Measurements from ENCODE around the gene ZNF813. TPM values are rescaled to one million over a fixed set of nuclear protein-coding genes. Genes with fewer than 3 reads are reported as not detected.

Gene ZNF813
- total RNA-seq, 1 experiment from 2014 or later = 3.5 TPM

DNA sequence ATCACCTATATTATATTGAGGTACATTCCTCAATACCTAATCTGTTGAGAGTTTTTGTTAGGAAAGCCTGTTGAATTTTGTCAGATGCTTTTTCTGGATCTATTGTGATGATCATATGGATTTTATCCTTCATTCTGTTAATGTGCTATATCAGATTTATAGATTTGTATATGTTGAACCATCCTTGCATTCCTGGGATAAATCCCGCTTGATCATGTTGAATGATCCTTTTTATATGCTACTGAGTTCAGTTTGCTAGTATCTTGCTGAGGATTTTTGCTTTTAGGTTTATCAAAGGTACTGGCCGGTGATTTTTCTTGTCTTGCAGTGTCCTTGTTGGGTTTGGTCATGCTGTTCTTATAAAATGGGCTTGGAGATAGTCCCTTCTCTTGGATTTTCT, 58.4 kb downstream of the ZNF813 start:
- BruUV-seq (replicated peaks) = no TSS peak
- DNase-seq (no peak), ATAC-seq (no peak)
- no peak overlapping the region for H2AFZ ChIP-seq (ENCODE audit: low read length)
- peaks cover 5% of the 10 kb centered on the region; the same call in 1 of the 2 replicates for H3K4me1 ChIP-seq (ENCODE audit: insufficient read depth, low read length)
- TF ChIP-seq EZH2phosphoT487 (IDR thresholded peaks at IDR 0.05; ENCODE audit: borderline replicate concordance, low read length) (no peak), EZH2 (IDR thresholded peaks at IDR 0.05; ENCODE audit: low read length, unreplicated experiment) (no peak)
- TF ChIP-seq, protein P1, sequence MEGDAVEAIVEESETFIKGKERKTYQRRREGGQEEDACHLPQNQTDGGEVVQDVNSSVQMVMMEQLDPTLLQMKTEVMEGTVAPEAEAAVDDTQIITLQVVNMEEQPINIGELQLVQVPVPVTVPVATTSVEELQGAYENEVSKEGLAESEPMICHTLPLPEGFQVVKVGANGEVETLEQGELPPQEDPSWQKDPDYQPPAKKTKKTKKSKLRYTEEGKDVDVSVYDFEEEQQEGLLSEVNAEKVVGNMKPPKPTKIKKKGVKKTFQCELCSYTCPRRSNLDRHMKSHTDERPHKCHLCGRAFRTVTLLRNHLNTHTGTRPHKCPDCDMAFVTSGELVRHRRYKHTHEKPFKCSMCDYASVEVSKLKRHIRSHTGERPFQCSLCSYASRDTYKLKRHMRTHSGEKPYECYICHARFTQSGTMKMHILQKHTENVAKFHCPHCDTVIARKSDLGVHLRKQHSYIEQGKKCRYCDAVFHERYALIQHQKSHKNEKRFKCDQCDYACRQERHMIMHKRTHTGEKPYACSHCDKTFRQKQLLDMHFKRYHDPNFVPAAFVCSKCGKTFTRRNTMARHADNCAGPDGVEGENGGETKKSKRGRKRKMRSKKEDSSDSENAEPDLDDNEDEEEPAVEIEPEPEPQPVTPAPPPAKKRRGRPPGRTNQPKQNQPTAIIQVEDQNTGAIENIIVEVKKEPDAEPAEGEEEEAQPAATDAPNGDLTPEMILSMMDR (conservative IDR thresholded peaks at IDR 0.05; ENCODE audit: low read depth, low read length) = no peak
- no peak overlapping the region for H3K9ac ChIP-seq (ENCODE audit: low read length)
- H4K20me1 ChIP-seq (ENCODE audit: low read length) = no peaks in the 10 kb centered on the region
- no peak overlapping the region for H3K4me2 ChIP-seq (ENCODE audit: low read length)
- intact Hi-C loops (cut with micrococcal nuclease) = no loop called here
- peaks cover 46% of the 10 kb centered on the region for H3K36me3 ChIP-seq (ENCODE audit: low read depth, low read length)
- CTCF ChIA-PET = no interaction called here
- no peak overlapping the region for H3K27ac ChIP-seq (ENCODE audit: low read length)
- no peaks in the 10 kb centered on the region for H3K9me2 ChIP-seq (replicated peaks; ENCODE audit: low read length)
- H3K4me3 ChIP-seq (ENCODE audit: low read length) = no peak overlapping the region
- H3K27me3 ChIP-seq (ENCODE audit: low read length) = no peaks in the 10 kb centered on the region
- peaks cover 29% of the 10 kb centered on the region for H3K79me2 ChIP-seq (ENCODE audit: low read length)
- H3F3A ChIP-seq (ENCODE audit: low read length, unreplicated experiment) = no peaks in the 10 kb centered on the region
- POLR2A ChIA-PET (ENCODE audit: unreplicated experiment) = no interaction called here
- H3K9me3 ChIP-seq (ENCODE audit: low read length) = peaks cover 8% of the 10 kb centered on the region; the same call in 1 of the 2 replicates

DNA sequence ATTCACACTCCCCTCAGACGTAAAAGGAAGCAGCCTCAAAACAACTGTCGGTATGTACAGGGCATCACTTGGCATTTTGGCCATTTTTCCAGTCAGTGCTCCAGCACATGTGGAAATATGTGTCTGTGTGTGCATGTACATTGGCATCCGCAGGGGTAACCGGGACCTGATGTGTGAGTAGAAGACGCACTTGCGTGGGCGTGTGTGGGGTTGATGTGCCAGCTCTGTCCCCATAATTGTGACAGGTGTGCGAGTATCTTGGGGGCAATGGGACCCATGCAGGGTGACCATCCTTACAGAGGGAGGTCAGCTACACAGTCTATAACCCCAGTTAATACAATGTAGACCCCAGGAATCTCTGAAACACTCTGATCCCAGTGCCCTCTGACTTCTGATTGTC, 63.1 kb downstream of the ZNF813 start:
- Histone ChIP-seq H3K9me2 (replicated peaks; ENCODE audit: low read length) (no peaks in the 10 kb centered on the region), H3F3A (ENCODE audit: low read length, unreplicated experiment) (no peaks in the 10 kb centered on the region), H2AFZ (ENCODE audit: low read length) (no peak overlapping the region), H3K27ac (ENCODE audit: low read length) (no peak overlapping the region), H3K9ac (ENCODE audit: low read length) (no peak overlapping the region), H3K36me3 (ENCODE audit: low read depth, low read length) (peaks cover 46% of the 10 kb centered on the region), H3K4me1 (ENCODE audit: insufficient read depth, low read length) (no peaks in the 10 kb centered on the region), H3K4me2 (ENCODE audit: low read length) (no peak overlapping the region), H3K9me3 (ENCODE audit: low read length) (peaks cover 5% of the 10 kb centered on the region; the same call in 1 of the 2 replicates), H3K4me3 (ENCODE audit: low read length) (no peak overlapping the region), H3K79me2 (ENCODE audit: low read length) (peaks cover 6% of the 10 kb centered on the region; the same call in 1 of the 2 replicates), H3K27me3 (ENCODE audit: low read length) (no peaks in the 10 kb centered on the region), H4K20me1 (ENCODE audit: low read length) (no peaks in the 10 kb centered on the region)
- ChIA-PET POLR2A (ENCODE audit: unreplicated experiment) (no interaction called here), CTCF (no interaction called here)
- DNase-seq = no peak
- intact Hi-C loops (cut with micrococcal nuclease) = no loop called here
- TF ChIP-seq EZH2phosphoT487 (IDR thresholded peaks at IDR 0.05; ENCODE audit: borderline replicate concordance, low read length) (no peak), EZH2 (IDR thresholded peaks at IDR 0.05; ENCODE audit: low read length, unreplicated experiment) (no peak)
- TF ChIP-seq, protein P1 (conservative IDR thresholded peaks at IDR 0.05; ENCODE audit: low read depth, low read length) = no peak
- BruUV-seq (replicated peaks) = no TSS peak
- ATAC-seq = no peak

DNA sequence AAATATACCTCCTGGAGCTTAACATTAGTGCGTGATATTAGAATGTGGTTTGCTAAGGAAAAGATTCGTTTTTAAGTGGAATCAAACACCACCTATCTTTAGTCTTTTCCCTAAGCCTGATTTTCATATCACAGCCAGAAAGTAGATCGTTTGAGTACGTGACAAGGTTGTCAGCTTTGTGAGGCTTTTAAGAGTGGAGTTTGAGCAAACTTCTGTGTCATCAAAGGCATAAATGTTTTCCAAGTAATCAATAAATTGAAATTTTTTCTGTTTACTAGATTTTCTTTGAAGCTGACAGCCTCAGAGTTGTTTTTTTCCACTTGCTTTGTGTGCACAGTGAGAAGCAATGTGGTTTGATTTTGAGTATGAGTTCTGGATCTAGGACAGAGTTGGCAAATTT, 63.9 kb downstream of the ZNF813 start:
- Histone ChIP-seq H3K4me1 (ENCODE audit: insufficient read depth, low read length) (no peaks in the 10 kb centered on the region), H3K9ac (ENCODE audit: low read length) (no peak overlapping the region), H3F3A (ENCODE audit: low read length, unreplicated experiment) (no peaks in the 10 kb centered on the region), H2AFZ (ENCODE audit: low read length) (no peak overlapping the region), H3K27me3 (ENCODE audit: low read length) (no peaks in the 10 kb centered on the region), H3K36me3 (ENCODE audit: low read depth, low read length) (peaks cover 38% of the 10 kb centered on the region), H3K4me2 (ENCODE audit: low read length) (no peak overlapping the region), H4K20me1 (ENCODE audit: low read length) (no peaks in the 10 kb centered on the region), H3K27ac (ENCODE audit: low read length) (no peak overlapping the region), H3K79me2 (ENCODE audit: low read length) (no peaks in the 10 kb centered on the region), H3K9me3 (ENCODE audit: low read length) (no peaks in the 10 kb centered on the region), H3K4me3 (ENCODE audit: low read length) (no peak overlapping the region), H3K9me2 (replicated peaks; ENCODE audit: low read length) (no peaks in the 10 kb centered on the region)
- CTCF ChIA-PET = no interaction called here
- TF ChIP-seq, protein P1 (conservative IDR thresholded peaks at IDR 0.05; ENCODE audit: low read depth, low read length) = no peak
- TF ChIP-seq EZH2 (IDR thresholded peaks at IDR 0.05; ENCODE audit: low read length, unreplicated experiment) = no peak
- BruUV-seq (replicated peaks) = no TSS peak
- DNase-seq (no peak), ATAC-seq (no peak)
- intact Hi-C loops (cut with micrococcal nuclease) = no loop called here
- POLR2A ChIA-PET (ENCODE audit: unreplicated experiment) = no interaction called here

Data from PC-3 (cell line).